GM18499 (cell line): ENCODE measurements around the gene BICC1.

ENCODE experiments used
- ATAC-seq: cut with Tn5 transposase; IDR thresholded peaks from one replicate; pipeline ENCODE4 v1.9.1; 2021; ENCODE audit warnings: moderate number of reproducible peaks; ENCODE audit not compliant: insufficient read depth, unreplicated experiment

Gene BICC1

DNA sequence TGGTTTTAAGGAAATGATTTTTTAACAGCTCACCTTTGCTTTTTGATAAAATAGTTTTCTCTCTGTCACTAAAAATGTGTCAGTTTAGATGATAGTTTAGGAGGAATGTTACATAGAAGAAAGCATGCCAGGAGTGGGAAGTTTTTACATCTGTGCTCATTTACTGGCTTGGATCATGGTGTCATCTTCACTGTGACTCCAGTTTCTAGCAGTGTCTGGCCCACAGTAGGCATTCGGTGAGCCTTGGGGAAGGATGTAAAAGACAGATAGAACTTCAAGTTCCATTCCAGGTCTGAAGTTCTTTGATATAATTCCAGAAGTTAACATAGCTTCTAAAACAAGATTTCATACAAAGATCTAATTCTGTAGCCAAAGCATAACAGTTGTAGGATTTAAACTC is 259.2 kb downstream of the BICC1 start:
- no peak for ATAC-seq

GRCh38 chr10:58772758-58773157 is 260.1 kb downstream of the BICC1 start:
- ATAC-seq = no peak

- ATAC-seq = no peak
Observed at GRCh38 chr10:58773341-58773740, 260.7 kb downstream of the BICC1 start.

- no peak for ATAC-seq
Observed at GRCh38 chr10:58773944-58774343, 261.3 kb downstream of the BICC1 start.

DNA sequence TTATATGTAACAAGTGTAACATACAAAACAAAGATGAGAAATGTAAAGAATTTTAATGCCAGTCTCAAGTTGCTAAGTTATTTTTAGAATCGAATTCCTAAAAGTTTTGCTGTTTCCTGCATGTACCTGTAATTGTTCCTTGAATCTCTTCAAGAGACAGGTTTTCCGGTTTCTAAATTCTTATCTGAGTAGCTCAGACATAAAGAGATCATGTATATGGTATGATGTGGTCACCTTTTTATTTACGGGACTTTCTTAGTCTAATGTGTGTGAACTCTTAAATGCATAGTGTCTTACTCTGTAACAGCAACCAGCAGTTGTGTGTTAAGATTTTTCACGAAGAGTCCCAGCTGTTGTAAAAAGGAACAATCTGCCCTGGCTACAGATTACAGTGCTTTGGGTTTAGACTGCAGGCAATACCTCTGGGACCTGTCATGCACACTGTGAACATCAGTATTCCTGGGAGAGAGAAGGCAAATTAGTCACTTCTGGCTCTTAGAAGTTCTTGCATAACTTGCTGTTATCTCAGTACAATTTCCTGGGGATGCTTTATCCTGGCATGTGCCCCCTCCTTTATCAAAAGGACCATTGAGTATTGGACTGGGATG is 263.4 kb downstream of the BICC1 start:
- no peak for ATAC-seq

GRCh38 chr10:58776568-58777318 is 264.1 kb downstream of the BICC1 start:
- no peak for ATAC-seq

DNA sequence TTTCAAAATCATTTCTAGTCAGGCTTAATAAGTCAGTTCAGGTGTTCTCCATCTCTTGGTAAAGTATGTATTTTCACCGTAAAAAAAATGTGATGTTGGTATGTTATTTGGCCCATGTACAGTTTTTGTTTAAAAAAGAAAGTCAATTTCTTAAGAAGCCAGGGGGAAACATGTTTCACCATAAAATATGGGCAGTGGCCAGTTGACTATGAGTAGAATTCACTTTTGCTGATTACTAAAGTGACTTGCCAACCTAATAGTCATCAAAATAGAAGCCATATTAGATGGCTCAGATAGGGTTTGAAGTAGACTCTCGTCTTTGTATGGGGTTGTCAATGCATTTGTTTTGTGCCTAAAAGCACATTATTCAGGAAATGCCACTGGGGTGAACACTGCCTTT is 266.3 kb downstream of the BICC1 start:
- ATAC-seq = no peak

DNA sequence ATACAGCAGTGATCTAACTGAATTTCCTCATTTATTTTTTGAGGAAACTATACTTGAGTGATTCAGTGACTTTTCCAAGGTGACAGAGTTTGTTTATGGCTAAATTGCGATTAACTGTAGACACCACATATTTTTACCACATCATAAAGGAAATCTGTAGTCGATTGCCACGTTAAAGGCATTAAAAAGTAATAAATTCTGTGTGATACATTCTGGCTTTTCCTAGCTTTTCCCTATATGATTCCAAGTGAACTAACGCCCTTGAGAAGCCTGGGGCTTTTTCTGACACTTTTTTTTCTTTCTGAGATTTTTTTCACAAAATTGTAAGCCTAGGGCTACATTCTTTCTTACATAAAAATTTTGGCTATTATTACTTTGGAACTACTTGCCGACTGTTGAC is 266.9 kb downstream of the BICC1 start:
- no peak for ATAC-seq

DNA sequence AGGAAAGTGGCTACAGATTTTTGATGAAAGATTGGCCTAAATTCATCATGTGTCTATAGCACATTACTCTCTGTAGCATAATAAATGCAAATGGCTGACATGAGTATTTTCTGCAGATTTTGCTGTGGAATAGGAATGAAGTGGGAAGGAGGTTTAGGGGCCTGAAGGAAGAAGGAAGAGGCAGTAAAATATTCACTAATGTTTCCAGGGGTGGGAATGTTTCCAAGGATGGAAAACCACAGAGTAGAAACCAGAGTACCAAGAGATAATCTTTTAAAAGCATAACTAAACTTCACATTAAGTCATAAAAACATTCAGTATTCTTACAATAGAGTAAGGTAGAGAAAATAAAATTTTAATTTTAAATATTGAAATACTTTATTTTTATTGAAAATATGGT is 267.8 kb downstream of the BICC1 start:
- no peak for ATAC-seq

DNA sequence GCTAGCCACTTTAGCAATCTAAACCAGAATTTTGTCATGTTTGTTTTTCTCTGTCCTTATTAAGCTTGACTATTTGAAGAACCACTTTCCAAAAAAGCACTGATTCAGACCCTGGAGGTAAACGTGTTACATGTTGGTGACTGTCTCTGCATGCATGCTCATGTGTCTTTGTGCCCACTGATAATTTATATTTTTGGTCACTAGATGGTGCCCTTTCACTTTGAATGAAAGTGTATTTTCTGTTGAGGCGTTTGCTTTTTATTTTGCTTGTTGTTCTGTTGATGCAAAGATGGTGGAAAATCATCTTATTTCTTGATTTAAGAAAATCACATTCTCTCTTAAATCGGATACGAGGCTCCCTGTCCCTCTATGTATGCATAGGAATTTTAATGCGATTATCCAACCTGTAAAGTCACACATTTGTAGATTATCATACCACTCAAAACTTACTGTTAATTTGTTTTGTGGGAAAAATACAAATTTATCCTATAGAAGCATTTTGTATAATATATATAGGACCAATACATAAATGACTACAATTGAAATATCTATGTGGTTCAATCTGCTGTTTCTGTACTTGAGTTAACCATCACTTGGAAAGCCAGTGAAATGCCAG is 269.3 kb downstream of the BICC1 start:
- ATAC-seq = peak; percentile 67

GRCh38 chr10:58782876-58783851 is 270.5 kb downstream of the BICC1 start:
- ATAC-seq = no peak

GRCh38 chr10:58784361-58784760 is 271.7 kb downstream of the BICC1 start:
- ATAC-seq = no peak

- ATAC-seq = no peak
Observed at GRCh38 chr10:58785354-58785753, 272.7 kb downstream of the BICC1 start.

GRCh38 chr10:58791137-58791536 is 278.5 kb downstream of the BICC1 start:
- no peak for ATAC-seq

- no peak for ATAC-seq
Observed at GRCh38 chr10:58795560-58795959, 282.9 kb downstream of the BICC1 start.

GRCh38 chr10:58796242-58796641 is 283.6 kb downstream of the BICC1 start:
- no peak for ATAC-seq

DNA sequence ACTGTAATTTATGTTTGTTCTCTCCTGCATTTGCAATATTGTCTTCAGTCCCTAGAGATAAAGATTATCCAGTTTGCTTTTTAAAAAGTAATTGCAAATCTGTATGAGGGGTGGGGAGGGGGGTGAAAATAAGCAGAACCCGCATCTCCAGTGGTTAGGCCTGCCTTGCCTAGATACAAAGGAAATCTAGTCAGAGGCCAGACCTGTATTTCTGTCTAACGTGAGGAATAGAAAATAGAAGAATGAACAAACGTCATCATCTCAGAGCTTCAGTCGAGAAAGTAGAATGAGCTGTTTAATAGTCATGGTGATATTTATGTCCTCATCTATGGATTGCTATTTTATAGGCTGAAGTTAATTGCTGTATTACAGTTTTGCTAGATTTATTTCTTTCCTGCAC is 284.2 kb downstream of the BICC1 start:
- ATAC-seq = no peak

GRCh38 chr10:58797356-58797755 is 284.7 kb downstream of the BICC1 start:
- no peak for ATAC-seq

GRCh38 chr10:58802047-58802446 is 289.4 kb downstream of the BICC1 start:
- ATAC-seq = no peak

GRCh38 chr10:58806323-58806722 is 293.7 kb downstream of the BICC1 start:
- ATAC-seq = no peak
